H9 (cell line): ENCODE measurements around the gene PYHIN1. TPM values are rescaled to one million over a fixed set of nuclear protein-coding genes. Genes with fewer than 3 reads are reported as not detected.

ENCODE experiments used
- DNase-seq: peaks from one replicate; pipeline ENCODE4 v3.0.0-alpha.2; 2017
- H2AFZ ChIP-seq: one replicate; pipeline ENCODE4 v1.6.1; 2013; ENCODE audit warnings: mild to moderate bottlenecking, low read length, control low read depth, moderate library complexity
- H2AK5ac ChIP-seq: 2 replicates; pipeline ENCODE4 v1.6.1; 2013; ENCODE audit warnings: low read length, control low read depth, mixed read lengths; ENCODE audit not compliant: insufficient read length
- H2BK120ac ChIP-seq: one replicate; pipeline ENCODE4 v1.6.1; 2013; ENCODE audit warnings: low read depth, mild to moderate bottlenecking, low read length, control low read depth, inconsistent platforms; ENCODE audit not compliant: poor library complexity, severe bottlenecking
- H2BK12ac ChIP-seq: 2 replicates; pipeline ENCODE4 v1.6.1; 2013; ENCODE audit warnings: low read length, control low read depth, mixed read lengths, low read depth; ENCODE audit not compliant: insufficient read length
- H2BK15ac ChIP-seq: 2 replicates; pipeline ENCODE4 v1.6.1; 2013; ENCODE audit warnings: low read depth, low read length, control low read depth
- H2BK20ac ChIP-seq: one replicate; pipeline ENCODE4 v1.6.1; 2013; ENCODE audit warnings: low read depth, mild to moderate bottlenecking, low read length, control low read depth, inconsistent platforms; ENCODE audit not compliant: poor library complexity, severe bottlenecking
- H2BK5ac ChIP-seq: 2 replicates; pipeline ENCODE4 v1.6.1; 2013; ENCODE audit warnings: low read length, control low read depth, mixed read lengths; ENCODE audit not compliant: insufficient read length
- H3K14ac ChIP-seq: 2 replicates; pipeline ENCODE4 v1.6.1; 2013; ENCODE audit warnings: low read length, control low read depth; ENCODE audit not compliant: insufficient read depth
- H3K18ac ChIP-seq: 2 replicates; pipeline ENCODE4 v1.6.1; 2013; ENCODE audit warnings: low read depth, mild to moderate bottlenecking, mixed read lengths, low read length, control low read depth; ENCODE audit not compliant: insufficient read length
- H3K23ac ChIP-seq: 2 replicates; pipeline ENCODE4 v1.6.1; 2013; ENCODE audit warnings: low read length, control low read depth, mixed read lengths, low read depth; ENCODE audit not compliant: insufficient read length
- H3K23me2 ChIP-seq: 2 replicates; pipeline ENCODE4 v1.6.1; 2013; ENCODE audit warnings: low read depth, mild to moderate bottlenecking, mixed read lengths, low read length, control low read depth; ENCODE audit not compliant: insufficient read length, poor library complexity, severe bottlenecking
- H3K27ac ChIP-seq: 2 replicates; pipeline ENCODE4 v1.5.1; 2013; ENCODE audit warnings: low read length, control low read depth, mixed read lengths, low read depth; ENCODE audit not compliant: insufficient read length
- H3K27me3 ChIP-seq: 2 replicates; pipeline ENCODE4 v1.6.1; 2013; ENCODE audit warnings: low read length, control low read depth, inconsistent platforms; ENCODE audit not compliant: insufficient read depth
- H3K4ac ChIP-seq: 2 replicates; pipeline ENCODE4 v1.6.1; 2013; ENCODE audit warnings: low read depth, mild to moderate bottlenecking, control low read depth, inconsistent platforms, low read length, moderate library complexity
- H3K4me1 ChIP-seq: 2 replicates; pipeline ENCODE4 v1.6.1; 2013; ENCODE audit warnings: low read length, control low read depth, inconsistent platforms; ENCODE audit not compliant: insufficient read depth
- H3K4me2 ChIP-seq: 2 replicates; pipeline ENCODE4 v1.6.1; 2013; ENCODE audit warnings: low read length, control low read depth, mixed read lengths; ENCODE audit not compliant: insufficient read length, insufficient read depth
- H3K56ac ChIP-seq: 2 replicates; pipeline ENCODE4 v1.6.1; 2013; ENCODE audit warnings: low read depth, mild to moderate bottlenecking, mixed read lengths, low read length, control low read depth; ENCODE audit not compliant: insufficient read length
- H3K79me1 ChIP-seq: 2 replicates; pipeline ENCODE4 v1.6.1; 2013; ENCODE audit warnings: low read depth, mild to moderate bottlenecking, moderate library complexity, low read length, control low read depth, inconsistent platforms; ENCODE audit not compliant: insufficient read depth, poor library complexity, severe bottlenecking
- H3K79me2 ChIP-seq: 2 replicates; pipeline ENCODE4 v1.6.1; 2013; ENCODE audit warnings: low read length, control low read depth, inconsistent platforms; ENCODE audit not compliant: insufficient read depth
- H3K9ac ChIP-seq: 2 replicates; pipeline ENCODE4 v1.6.1; 2013; ENCODE audit warnings: low read length, control low read depth, mixed read lengths; ENCODE audit not compliant: insufficient read length; ENCODE audit errors: extremely low read depth
- H3K9me3 ChIP-seq: one replicate; pipeline ENCODE4 v1.6.1; 2013; ENCODE audit warnings: low read depth, low read length, inconsistent platforms; ENCODE audit not compliant: control insufficient read depth
- H3T11ph ChIP-seq: one replicate; pipeline ENCODE4 v1.6.1; 2013; ENCODE audit warnings: mild to moderate bottlenecking, low read length, control low read depth, inconsistent platforms
- H4K20me1 ChIP-seq: one replicate; pipeline ENCODE4 v1.6.1; 2013; ENCODE audit not compliant: control insufficient read depth, insufficient read length, insufficient read depth
- H4K5ac ChIP-seq: 2 replicates; pipeline ENCODE4 v1.6.1; 2013; ENCODE audit warnings: low read depth, mild to moderate bottlenecking, mixed read lengths, low read length, control low read depth; ENCODE audit not compliant: insufficient read length
- H4K8ac ChIP-seq: replicated peaks from 2 replicates; pipeline ENCODE4 v1.6.1; 2013; ENCODE audit warnings: low read length, control low read depth, mixed read lengths, low read depth; ENCODE audit not compliant: insufficient read length
- H4K91ac ChIP-seq: 2 replicates; pipeline ENCODE4 v1.6.1; 2013; ENCODE audit warnings: low read depth, mild to moderate bottlenecking, moderate library complexity, mixed read lengths, low read length, control low read depth; ENCODE audit not compliant: insufficient read length
- H3K27ac Mint-ChIP-seq, 3 experiments: 2 replicates in 2 of 3; 3 replicates in 1 of 3; pipeline ENCODE4 v1.8.0; 2020 to 2021; ENCODE audit warnings: mixed read lengths in 3 of 3, mild to moderate bottlenecking in 1 of 3, moderate library complexity in 1 of 3
- H3K27me3 Mint-ChIP-seq: 2 replicates; pipeline ENCODE4 v1.8.0; 2021; ENCODE audit warnings: low read depth, mild to moderate bottlenecking, moderate library complexity, mixed read lengths
- H3K36me3 Mint-ChIP-seq, 3 experiments: 2 replicates in 2 of 3; 3 replicates in 1 of 3; pipeline ENCODE4 v1.8.0; 2020 to 2021; ENCODE audit warnings: low read depth in 3 of 3, mixed read lengths in 3 of 3; ENCODE audit not compliant: insufficient read depth in 1 of 3
- H3K4me1 Mint-ChIP-seq, 2 experiments: 2 replicates each; pipeline ENCODE4 v1.8.0; 2020; ENCODE audit warnings: mixed read lengths in 2 of 2
- H3K4me3 Mint-ChIP-seq, 2 experiments: 2 replicates in 1 of 2; 3 replicates in 1 of 2; pipeline ENCODE4 v1.8.0; 2020 to 2021; ENCODE audit warnings: mild to moderate bottlenecking in 2 of 2, mixed read lengths in 2 of 2, moderate library complexity in 1 of 2
- H3K9me3 Mint-ChIP-seq, 2 experiments: 2 replicates in 1 of 2; 3 replicates in 1 of 2; pipeline ENCODE4 v1.8.0; 2020; ENCODE audit warnings: mild to moderate bottlenecking in 2 of 2, mixed read lengths in 2 of 2, moderate library complexity in 1 of 2
- WGBS: extraction: QIAGEN DNeasy Blood & Tissue Kit; methylation state at CpG from one replicate; pipeline ENCODE4 v1.1.7; 2013; ENCODE audit warnings: missing lambda C conversion rate, low lambda C conversion rate, mixed read lengths; ENCODE audit not compliant: insufficient read length; ENCODE audit errors: extremely low coverage; 5-methylcytosine and 5-hydroxymethylcytosine counted together
- total RNA-seq: library from RNA; stranded (reverse); gene quantifications from 2 replicates; pipeline ENCODE4 v1.2.1, GENCODE V29; 2021
- TF ChIP-seq, protein P1 (sequence below): fragments of 200-600 bp; sonication (generic); conservative IDR thresholded peaks from 3 replicates; pipeline ENCODE4 v1.8.0; 2021; ENCODE audit warnings: antibody characterized with exemption, mild to moderate bottlenecking

PYHIN1 gene
- total RNA-seq, 1 experiment from 2014 or later = not detected

DNA sequence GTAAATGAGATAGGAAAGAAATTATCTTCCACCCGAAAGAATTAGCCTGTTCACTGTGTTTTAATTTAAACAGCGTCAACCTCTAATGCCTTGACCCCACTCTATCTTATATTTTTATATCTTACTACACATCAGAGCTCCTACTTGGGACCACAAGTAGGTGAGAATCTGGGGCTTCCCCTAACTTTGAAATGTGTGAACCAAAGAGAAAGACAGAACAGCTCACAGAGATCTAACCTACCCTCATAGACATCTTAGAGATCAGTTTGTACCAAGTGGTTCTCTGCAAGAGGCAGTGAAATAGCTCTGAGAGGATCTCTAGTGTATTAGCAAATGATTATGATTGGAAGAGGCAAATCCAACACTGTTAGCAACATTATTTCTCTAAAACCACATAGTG lies 47.4 kb downstream of the PYHIN1 start:
- H3K27me3 ChIP-seq = no peaks in the 10 kb centered on the region
- no peak overlapping the region for H3K4ac ChIP-seq
- H3T11ph ChIP-seq = no peak overlapping the region
- whole genome bisulfite sequencing = no CpG with 5 or more reads among the region's 2 CpGs
- H3K79me2 ChIP-seq = no peaks in the 10 kb centered on the region
- no peak overlapping the region for H3K14ac ChIP-seq
- H4K91ac ChIP-seq = no peak overlapping the region
- H2BK120ac ChIP-seq = no peak overlapping the region
- H2BK15ac ChIP-seq = no peak overlapping the region
- no peak overlapping the region for H4K8ac ChIP-seq
- no peak overlapping the region for H2AK5ac ChIP-seq
- Mint-ChIP-seq H3K9me3 (peaks cover 12 to 23% of the 10 kb centered on the region in 2 experiments), H3K27me3 (peaks cover 2% of the 10 kb centered on the region), H3K36me3 (peaks cover 4 to 17% (median 5%) of the 10 kb centered on the region in 3 experiments), H3K4me3 (no peak overlapping the region), H3K27ac (no peak overlapping the region), H3K4me1 (peaks cover 9 to 11% of the 10 kb centered on the region in 2 experiments)
- no peaks in the 10 kb centered on the region for H3K9me3 ChIP-seq
- no peaks in the 10 kb centered on the region for H3K23me2 ChIP-seq
- H2BK20ac ChIP-seq = no peak overlapping the region
- H3K79me1 ChIP-seq = no peaks in the 10 kb centered on the region
- H4K20me1 ChIP-seq = no peaks in the 10 kb centered on the region
- no peak overlapping the region for H2BK12ac ChIP-seq
- no peak overlapping the region for H3K9ac ChIP-seq
- no peak overlapping the region for H2AFZ ChIP-seq
- TF ChIP-seq, protein P1, sequence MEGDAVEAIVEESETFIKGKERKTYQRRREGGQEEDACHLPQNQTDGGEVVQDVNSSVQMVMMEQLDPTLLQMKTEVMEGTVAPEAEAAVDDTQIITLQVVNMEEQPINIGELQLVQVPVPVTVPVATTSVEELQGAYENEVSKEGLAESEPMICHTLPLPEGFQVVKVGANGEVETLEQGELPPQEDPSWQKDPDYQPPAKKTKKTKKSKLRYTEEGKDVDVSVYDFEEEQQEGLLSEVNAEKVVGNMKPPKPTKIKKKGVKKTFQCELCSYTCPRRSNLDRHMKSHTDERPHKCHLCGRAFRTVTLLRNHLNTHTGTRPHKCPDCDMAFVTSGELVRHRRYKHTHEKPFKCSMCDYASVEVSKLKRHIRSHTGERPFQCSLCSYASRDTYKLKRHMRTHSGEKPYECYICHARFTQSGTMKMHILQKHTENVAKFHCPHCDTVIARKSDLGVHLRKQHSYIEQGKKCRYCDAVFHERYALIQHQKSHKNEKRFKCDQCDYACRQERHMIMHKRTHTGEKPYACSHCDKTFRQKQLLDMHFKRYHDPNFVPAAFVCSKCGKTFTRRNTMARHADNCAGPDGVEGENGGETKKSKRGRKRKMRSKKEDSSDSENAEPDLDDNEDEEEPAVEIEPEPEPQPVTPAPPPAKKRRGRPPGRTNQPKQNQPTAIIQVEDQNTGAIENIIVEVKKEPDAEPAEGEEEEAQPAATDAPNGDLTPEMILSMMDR = no peak
- no peak overlapping the region for H3K23ac ChIP-seq
- no peaks in the 10 kb centered on the region; the same call in 1 of the 2 replicates for H3K4me1 ChIP-seq
- H3K27ac ChIP-seq = no peak overlapping the region
- H3K18ac ChIP-seq = no peak overlapping the region
- no peak for DNase-seq
- no peak overlapping the region for H4K5ac ChIP-seq
- H3K4me2 ChIP-seq = no peak overlapping the region
- H3K56ac ChIP-seq = no peak overlapping the region
- no peak overlapping the region for H2BK5ac ChIP-seq
